GM12891 (cell line): ENCODE measurements around the gene ARL5C.

ENCODE experiments used
- POLR2A ChIP-seq: IDR thresholded peaks from 2 replicates; pipeline ENCODE4 v1.6.1; 2011; ENCODE audit warnings: low read depth, low read length, control low read depth
- POLR2AphosphoS5 ChIP-seq: IDR thresholded peaks from 2 replicates; pipeline ENCODE4 v1.6.1; 2011; ENCODE audit warnings: low read depth, low read length, control low read depth
- POU2F2 ChIP-seq: IDR thresholded peaks from 2 replicates; pipeline ENCODE4 v1.6.1; 2011; ENCODE audit warnings: low read depth, mild to moderate bottlenecking, control low read depth, low read length, moderate library complexity
- SPI1 ChIP-seq: IDR thresholded peaks from 2 replicates; pipeline ENCODE4 v1.6.1; 2011; ENCODE audit warnings: low read depth, low read length, control low read depth
- TAF1 ChIP-seq: IDR thresholded peaks from 2 replicates; pipeline ENCODE4 v1.6.1; 2011; ENCODE audit warnings: low read depth, low read length, control low read depth

- TF ChIP-seq TAF1 (no peak), POLR2AphosphoS5 (no peak), POLR2A (no peak), SPI1 (no peak), POU2F2 (no peak)
Measured at GRCh38 chr17:39125143-39125875, 40.7 kb downstream of the ARL5C start.
